Pancreas (tissue), 10 donors: Measurements from ENCODE around the gene RFLNA. TPM values are rescaled to one million over a fixed set of nuclear protein-coding genes. Genes with fewer than 3 reads are reported as not detected.

Experiments used
- ATAC-seq, 4 donors: fragments of 200-7000 bp; cut with Tn5 transposase; one replicate each; pipeline versions ENCODE4 v1.8.0 to v1.9.1; 2020; ENCODE audit warnings: mild to moderate bottlenecking in 4 of 4, moderate library complexity in 4 of 4
- DNase-seq, 6 donors: peaks; one replicate each; pipeline ENCODE4 v3.0.0-alpha.2; 2020
- FAIRE-seq: peaks from 2 replicates; lab custom pipeline; 2012; peaks lifted over from hg19 to GRCh38; lab: Jason Lieb, UNC
- H3K27ac ChIP-seq, 4 donors: fragments of 200-600 bp; sonication (generic); 1 replicate in 3 of 4; 2 replicates in 1 of 4; pipeline versions ENCODE4 v1.5.0 to v1.8.0; 2020
- H3K27me3 ChIP-seq, 4 donors: fragments of 200-600 bp; one replicate each; pipeline ENCODE4 v1.8.0; 2021
- H3K36me3 ChIP-seq, 3 donors: fragments of 200-600 bp; sonication (generic) in 1 of 3; one replicate each; pipeline versions ENCODE4 v1.5.0 to v1.8.0; 2020 to 2021
- H3K4me1 ChIP-seq, 3 donors: fragments of 200-600 bp; one replicate each; pipeline ENCODE4 v1.8.0; 2021
- H3K4me3 ChIP-seq, 4 donors: fragments of 200-600 bp; sonication (generic) in 2 of 4; one replicate each; pipeline versions ENCODE4 v1.5.0 to v1.8.0; 2020 to 2021
- H3K9me3 ChIP-seq, 4 donors: fragments of 200-600 bp; one replicate each; pipeline ENCODE4 v1.8.0; 2021
- WGBS, 2 donors: extraction: QIAGEN DNeasy Blood & Tissue Kit; methylation state at CpG; one replicate each; pipeline ENCODE4 v1.1.7; 2013; 5-methylcytosine and 5-hydroxymethylcytosine counted together
- intact Hi-C, 3 donors: fragments of 100-400 bp; cut with DNase I; formaldehyde crosslinking; loops; one replicate each; pipeline versions ENCODE4 v1.11.1 to v1.14.2; 2022
- polyA plus RNA-seq, 2 donors: library from polyadenylated mRNA; stranded (reverse); fragments of 200-250 nt; gene quantifications; one replicate each; pipeline ENCODE4 v1.2.3, GENCODE V29; 2013
- total RNA-seq, 6 donors: library from RNA; stranded (reverse); fragmentation: NEBNext Ultra II Directional in 4 of 6; extraction: Animal tissue kit (Norgen Biotek cat#: 25700) in 4 of 6; gene quantifications; one replicate each; pipeline versions ENCODE4 v1.2.1 to v1.2.4, GENCODE V29; 2021 to 2023
- TF ChIP-seq, protein P1 (sequence below), 4 donors: fragments of 200-600 bp; sonication (generic) in 3 of 4; IDR thresholded peaks; one replicate each; pipeline versions ENCODE4 v1.5.0 to v1.8.0; 2021; ENCODE audit warnings: antibody characterized with exemption in 4 of 4
- donor health status: healthy with polysubstance abuse.
- donor health status: DM: no; HTN: no; CAD: no; lungs with moderate emphysema.
- donor health status: DM: no; HTN: no; CAD: no.
- donor health status: control.
- donor health status: control.
- donor health status: Bipolar disorder and iron deficiency.
- donor health status: DM: yes; HTN: yes; CAD: no.
- donor health status: DM: no; HTN: no; CAD: no.
- donor health status: DM: no; HTN: no; CAD: no.
- donor health status: DM: yes; HTN: yes; CAD: no.

The RFLNA gene
- total and polyA plus RNA-seq, 8 donors = 0.09 to 1.3 (median 0.45) TPM

DNA sequence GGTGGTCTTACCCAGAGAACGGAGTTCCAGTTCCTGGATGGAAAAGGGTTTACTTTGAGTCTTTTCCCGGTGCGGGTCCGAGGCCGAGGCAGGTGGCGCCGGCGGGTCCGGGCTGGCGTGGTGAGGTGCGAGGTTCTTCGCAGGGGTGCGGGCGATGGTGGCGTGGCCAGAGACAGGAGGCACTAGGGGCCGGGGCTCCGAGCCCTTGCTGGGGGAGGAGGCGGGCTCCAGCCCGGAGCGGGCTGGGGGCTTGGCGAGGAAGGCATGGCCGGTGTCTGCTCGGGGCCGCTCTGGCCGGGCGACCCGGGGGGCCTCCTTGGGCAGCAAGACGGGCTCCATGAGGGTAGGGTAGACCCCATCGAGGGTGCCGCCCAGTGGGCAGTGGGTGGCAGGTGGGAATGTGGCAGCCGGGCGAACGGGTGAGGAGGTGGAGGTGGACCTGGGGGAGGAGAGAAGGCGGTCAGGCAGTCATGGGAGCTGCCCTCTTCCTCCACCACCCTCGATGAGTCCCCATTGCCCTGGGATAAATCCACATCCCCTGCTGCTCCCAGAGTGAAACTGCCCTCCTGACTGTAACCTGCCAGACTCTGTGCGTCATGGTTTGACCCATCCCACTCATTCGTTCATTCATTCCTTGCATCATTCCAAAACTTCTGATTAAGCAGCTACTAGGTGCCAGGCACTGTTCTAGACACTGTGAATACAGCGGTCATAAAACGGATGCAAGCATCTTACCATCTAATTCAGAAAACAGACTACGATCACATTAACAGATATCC is 42.0 kb downstream of the RFLNA start:
- Histone ChIP-seq H3K4me3 (no peak overlapping the region), H3K9me3 (no peaks in the 10 kb centered on the region), H3K27me3 (no peaks in the 10 kb centered on the region), H3K36me3 (peaks cover 15 to 81% (median 47%) of the 10 kb centered on the region in 3 donors), H3K4me1 (no peaks in the 10 kb centered on the region), H3K27ac (no peak overlapping the region)
- ATAC-seq (no peak), DNase-seq (peak in 2 of 6 donors; percentile 23 to 73), FAIRE-seq (no peak)
- 95 to 97% methylated on average over 40 of the region's 40 CpGs for WGBS, 2 donors
- intact Hi-C loops = no loop called here
- TF ChIP-seq, protein P1, sequence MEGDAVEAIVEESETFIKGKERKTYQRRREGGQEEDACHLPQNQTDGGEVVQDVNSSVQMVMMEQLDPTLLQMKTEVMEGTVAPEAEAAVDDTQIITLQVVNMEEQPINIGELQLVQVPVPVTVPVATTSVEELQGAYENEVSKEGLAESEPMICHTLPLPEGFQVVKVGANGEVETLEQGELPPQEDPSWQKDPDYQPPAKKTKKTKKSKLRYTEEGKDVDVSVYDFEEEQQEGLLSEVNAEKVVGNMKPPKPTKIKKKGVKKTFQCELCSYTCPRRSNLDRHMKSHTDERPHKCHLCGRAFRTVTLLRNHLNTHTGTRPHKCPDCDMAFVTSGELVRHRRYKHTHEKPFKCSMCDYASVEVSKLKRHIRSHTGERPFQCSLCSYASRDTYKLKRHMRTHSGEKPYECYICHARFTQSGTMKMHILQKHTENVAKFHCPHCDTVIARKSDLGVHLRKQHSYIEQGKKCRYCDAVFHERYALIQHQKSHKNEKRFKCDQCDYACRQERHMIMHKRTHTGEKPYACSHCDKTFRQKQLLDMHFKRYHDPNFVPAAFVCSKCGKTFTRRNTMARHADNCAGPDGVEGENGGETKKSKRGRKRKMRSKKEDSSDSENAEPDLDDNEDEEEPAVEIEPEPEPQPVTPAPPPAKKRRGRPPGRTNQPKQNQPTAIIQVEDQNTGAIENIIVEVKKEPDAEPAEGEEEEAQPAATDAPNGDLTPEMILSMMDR (IDR thresholded peaks at IDR 0.05) = no peak

DNA sequence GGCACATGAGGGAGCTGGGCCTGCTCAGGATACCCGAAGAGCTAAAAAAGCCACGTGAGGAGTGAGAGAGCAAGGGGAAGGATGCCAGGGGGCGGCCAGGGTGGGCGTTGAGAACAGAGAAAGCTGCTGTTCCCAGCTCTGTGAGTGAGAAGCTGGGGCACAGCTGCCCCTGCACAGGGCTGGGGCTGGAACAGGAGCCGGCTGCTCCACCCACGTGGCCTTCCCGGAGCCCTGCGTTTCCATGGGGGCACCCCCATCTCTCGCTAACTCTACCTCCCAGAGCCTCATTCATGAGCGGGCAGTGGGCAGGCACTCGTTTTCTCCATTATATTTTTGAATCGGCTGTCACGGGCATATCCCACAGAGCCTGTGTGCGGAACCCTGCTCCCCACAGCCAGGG is 42.7 kb downstream of the RFLNA start:
- no peak overlapping the region for H3K27ac ChIP-seq
- WGBS, 2 donors = 83 to 85% methylated on average over 14 of the region's 14 CpGs
- H3K4me1 ChIP-seq = no peaks in the 10 kb centered on the region
- FAIRE-seq = no peak
- intact Hi-C loops = no loop called here
- no peaks in the 10 kb centered on the region for H3K9me3 ChIP-seq
- TF ChIP-seq, protein P1 (IDR thresholded peaks at IDR 0.05) = no peak
- no peak for ATAC-seq
- H3K27me3 ChIP-seq = no peaks in the 10 kb centered on the region
- no peak overlapping the region for H3K4me3 ChIP-seq
- H3K36me3 ChIP-seq = peaks cover 15 to 79% (median 41%) of the 10 kb centered on the region in 3 donors
- DNase-seq = peak in 2 of 6 donors; percentile 10 to 47

DNA sequence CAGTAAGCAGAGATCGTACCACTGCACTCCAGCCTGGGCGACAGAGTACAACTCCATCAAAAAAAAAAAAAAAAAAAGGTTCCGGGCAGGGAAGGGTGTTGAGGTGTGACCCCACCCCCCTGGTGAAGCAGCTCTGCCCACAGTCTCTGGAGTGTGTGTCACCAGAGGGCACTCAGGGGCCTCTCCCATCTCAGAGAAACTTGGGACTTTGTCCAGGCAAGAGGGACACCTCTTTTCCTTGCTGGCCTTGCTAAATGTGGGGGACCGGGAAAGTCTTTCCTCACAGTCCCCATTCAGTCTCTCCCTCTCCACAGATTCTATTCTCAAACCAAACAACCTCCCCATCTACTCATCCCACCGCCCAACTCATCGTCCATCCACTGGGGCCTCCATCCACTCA is 43.6 kb downstream of the RFLNA start:
- TF ChIP-seq, protein P1 (IDR thresholded peaks at IDR 0.05) = no peak
- no peak for DNase-seq
- Histone ChIP-seq H3K27ac (no peak overlapping the region), H3K4me3 (no peak overlapping the region), H3K9me3 (no peaks in the 10 kb centered on the region), H3K27me3 (no peaks in the 10 kb centered on the region), H3K36me3 (peaks cover 15 to 79% (median 33%) of the 10 kb centered on the region in 3 donors), H3K4me1 (no peaks in the 10 kb centered on the region)
- intact Hi-C loops = no loop called here
- FAIRE-seq = no peak
- 92 to 96% methylated on average over 5 to 6 of the region's 6 CpGs for WGBS, 2 donors
- ATAC-seq = no peak

DNA sequence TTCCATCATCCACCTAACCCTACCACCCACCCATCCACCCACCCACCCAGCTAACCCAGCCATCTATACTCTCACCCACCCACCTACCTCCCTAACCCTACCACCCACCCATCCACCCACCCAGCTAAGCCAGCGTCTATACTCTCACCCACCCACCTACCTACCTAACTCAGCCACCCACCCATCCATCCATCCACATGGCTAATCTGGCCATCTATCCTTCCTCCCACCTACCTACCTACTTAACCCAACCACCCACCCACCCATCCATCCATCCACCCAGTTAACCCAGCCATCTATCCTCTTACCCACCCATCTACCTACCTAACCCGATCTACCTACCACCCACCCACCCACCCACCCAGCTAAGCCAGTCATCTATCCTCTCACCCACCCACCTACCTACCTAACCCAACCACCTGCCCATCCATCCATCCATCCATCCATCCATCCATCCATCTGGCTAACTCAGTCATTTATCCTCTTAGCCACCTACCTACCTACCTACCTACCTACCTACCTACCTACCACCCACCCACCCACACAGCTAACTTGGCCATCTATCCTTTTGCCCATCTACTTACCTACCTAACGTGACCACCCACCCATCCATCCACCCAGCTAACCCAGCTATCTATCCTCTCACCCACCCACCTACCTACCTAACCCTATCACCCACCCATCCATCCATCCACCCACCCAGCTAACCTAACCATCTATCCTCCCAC is 44.1 kb downstream of the RFLNA start:
- intact Hi-C loops = no loop called here
- WGBS, 2 donors = 83 to 88% methylated on average over 3 of the region's 3 CpGs
- no peaks in the 10 kb centered on the region for H3K9me3 ChIP-seq
- H3K36me3 ChIP-seq = peaks cover 15 to 79% (median 32%) of the 10 kb centered on the region in 3 donors
- DNase-seq (no peak), FAIRE-seq (no peak), ATAC-seq (no peak)
- no peaks in the 10 kb centered on the region for H3K27me3 ChIP-seq
- no peak overlapping the region for H3K27ac ChIP-seq
- H3K4me1 ChIP-seq = no peaks in the 10 kb centered on the region
- TF ChIP-seq, protein P1 (IDR thresholded peaks at IDR 0.05) = no peak
- no peak overlapping the region for H3K4me3 ChIP-seq
